IMR-90 (cell line): ENCODE data around the gene PIM3. TPM values are rescaled to one million over a fixed set of nuclear protein-coding genes. Genes with fewer than 3 reads are reported as not detected.
A peak's percentile ranks its signal among the peaks of the same experiment; 100 is the strongest.

Source experiments
- ATAC-seq: fragments of 200-7000 bp; cut with Tn5 transposase; 2 replicates; pipeline ENCODE4 v1.9.1; 2020; ENCODE audit warnings: low read depth, mild to moderate bottlenecking, moderate library complexity
- BruUV-seq: library from RNA; stranded (reverse); fragments of 400-500 nt; replicated peaks from 2 replicates; lab custom pipeline; 2021; lab: Mats Ljungman, UMichigan
- CTCF ChIA-PET: fragments of 300-600 bp; formaldehyde crosslinking; extraction: SDS; loops from one replicate; lab custom pipeline; 2021; ENCODE audit warnings: antibody characterized with exemption; lab: Yijun Ruan, JAX
- POLR2A ChIA-PET: fragments of 300-600 bp; sonication (Branson Sonifier 250); formaldehyde crosslinking; loops from one replicate; lab custom pipeline; 2022; ENCODE audit warnings: antibody characterized with exemption; ENCODE audit not compliant: unreplicated experiment; lab: Charles Lee
- DNase-seq: peaks from one replicate; pipeline ENCODE4 v3.0.0; 2013
- H2AFZ ChIP-seq: replicated peaks from 2 replicates; pipeline ENCODE3; 2013; ENCODE audit warnings: low read length, mild to moderate bottlenecking; ENCODE audit not compliant: poor library complexity
- H2AK5ac ChIP-seq: 2 replicates; pipeline ENCODE4 v1.6.1; 2013; ENCODE audit warnings: low read depth, low read length, inconsistent platforms
- H2AK9ac ChIP-seq: replicated peaks from 2 replicates; pipeline ENCODE3; 2013; ENCODE audit warnings: mild to moderate bottlenecking, low read depth, low read length, moderate library complexity; ENCODE audit not compliant: poor library complexity
- H2BK120ac ChIP-seq: 2 replicates; pipeline ENCODE4 v1.6.1; 2013; ENCODE audit warnings: low read depth, low read length, inconsistent platforms
- H2BK15ac ChIP-seq: 3 replicates; pipeline ENCODE4 v1.6.1; 2013; ENCODE audit warnings: low read depth, low read length, inconsistent platforms
- H2BK20ac ChIP-seq: 2 replicates; pipeline ENCODE4 v1.6.1; 2013; ENCODE audit warnings: low read depth, mild to moderate bottlenecking, inconsistent platforms, low read length, moderate library complexity
- H2BK5ac ChIP-seq: 2 replicates; pipeline ENCODE4 v1.6.1; 2013; ENCODE audit warnings: mild to moderate bottlenecking, low read depth, low read length, inconsistent platforms; ENCODE audit not compliant: poor library complexity, severe bottlenecking
- H3K14ac ChIP-seq: replicated peaks from 2 replicates; pipeline ENCODE4 v1.6.1; 2013; ENCODE audit warnings: low read depth, low read length, inconsistent platforms
- H3K18ac ChIP-seq: 2 replicates; pipeline ENCODE4 v1.6.1; 2013; ENCODE audit warnings: low read depth, low read length, control low read depth
- H3K23ac ChIP-seq: 2 replicates; pipeline ENCODE4 v1.6.1; 2013; ENCODE audit warnings: low read depth, low read length, inconsistent platforms
- H3K27ac ChIP-seq: 2 replicates; pipeline ENCODE4 v1.5.1; 2013; ENCODE audit warnings: mild to moderate bottlenecking, control low read depth, low read length; ENCODE audit not compliant: insufficient read depth
- H3K27me3 ChIP-seq: 2 replicates; pipeline ENCODE4 v1.6.1; 2013; ENCODE audit warnings: low read length; ENCODE audit not compliant: control insufficient read depth, insufficient read depth
- H3K36me3 ChIP-seq: 2 replicates; pipeline ENCODE4 v1.6.1; 2013; ENCODE audit warnings: low read length, mixed read lengths; ENCODE audit not compliant: control insufficient read depth, insufficient read depth
- H3K4ac ChIP-seq: 2 replicates; pipeline ENCODE4 v1.6.1; 2013; ENCODE audit warnings: low read depth, low read length, inconsistent platforms
- H3K4me1 ChIP-seq: 2 replicates; pipeline ENCODE4 v1.6.1; 2013; ENCODE audit warnings: low read length, mixed read lengths; ENCODE audit not compliant: control insufficient read depth, insufficient read depth
- H3K4me2 ChIP-seq: 2 replicates; pipeline ENCODE4 v1.6.1; 2013; ENCODE audit warnings: low read depth, mild to moderate bottlenecking, control low read depth, low read length, moderate library complexity
- H3K4me3 ChIP-seq: 2 replicates; pipeline ENCODE4 v1.5.1; 2013; ENCODE audit warnings: low read depth, mild to moderate bottlenecking, control low read depth, low read length, moderate library complexity; ENCODE audit not compliant: insufficient read depth
- H3K56ac ChIP-seq: 2 replicates; pipeline ENCODE4 v1.6.1; 2013; ENCODE audit warnings: low read length, inconsistent platforms; ENCODE audit not compliant: insufficient read depth; ENCODE audit errors: extremely low read depth
- H3K79me1 ChIP-seq, 2 experiments: 2 replicates each; pipeline ENCODE4 v1.6.1; 2013; ENCODE audit warnings: low read length in 2 of 2, inconsistent platforms in 1 of 2, low read depth in 1 of 2
- H3K9ac ChIP-seq: 2 replicates; pipeline ENCODE4 v1.6.1; 2013; ENCODE audit warnings: low read depth, low read length, control low read depth
- H3K9me1 ChIP-seq: 2 replicates; pipeline ENCODE4 v1.6.1; 2013; ENCODE audit warnings: low read length, inconsistent platforms; ENCODE audit not compliant: insufficient read depth
- H3K9me3 ChIP-seq: 2 replicates; pipeline ENCODE4 v1.6.1; 2013; ENCODE audit warnings: low read length; ENCODE audit not compliant: control insufficient read depth, insufficient read depth
- H4K20me1 ChIP-seq: 2 replicates; pipeline ENCODE4 v1.6.1; 2013; ENCODE audit warnings: low read length, inconsistent platforms; ENCODE audit not compliant: insufficient read depth
- H4K5ac ChIP-seq: 2 replicates; pipeline ENCODE4 v1.6.1; 2013; ENCODE audit warnings: mild to moderate bottlenecking, low read depth, low read length, control low read depth
- H4K8ac ChIP-seq, 2 experiments: 2 replicates each; pipeline ENCODE4 v1.6.1; 2013; ENCODE audit warnings: low read depth in 2 of 2, low read length in 2 of 2, control low read depth in 1 of 2, inconsistent platforms in 1 of 2
- H4K91ac ChIP-seq: 2 replicates; pipeline ENCODE4 v1.6.1; 2013; ENCODE audit warnings: low read depth, low read length, inconsistent platforms; ENCODE audit not compliant: insufficient read depth
- CTCF ChIP-seq: conservative IDR thresholded peaks from 2 replicates; pipeline ENCODE4 v1.5.1; 2012; ENCODE audit warnings: mild to moderate bottlenecking, low read depth, low read length, improper control_type of control experiment
- ELK1 ChIP-seq: fragments of 150-350 bp; IDR thresholded peaks from 2 replicates; pipeline ENCODE4 v1.6.1; 2016; ENCODE audit warnings: low read depth, mild to moderate bottlenecking, low read length, moderate library complexity, borderline replicate concordance
- FOS ChIP-seq: fragments of 150-350 bp; IDR thresholded peaks from 2 replicates; pipeline ENCODE4 v1.6.1; 2016; ENCODE audit warnings: low read depth, low read length
- MAFK ChIP-seq: IDR thresholded peaks from 2 replicates; pipeline ENCODE4 v1.6.1; 2012; ENCODE audit warnings: low read depth, low read length, improper control_type of control experiment
- MAZ ChIP-seq: IDR thresholded peaks from 2 replicates; pipeline ENCODE4 v1.6.1; 2012; ENCODE audit warnings: low read depth, mild to moderate bottlenecking, low read length, improper control_type of control experiment, moderate library complexity, borderline replicate concordance
- RFX5 ChIP-seq: IDR thresholded peaks from 2 replicates; pipeline ENCODE4 v1.8.0; 2012; ENCODE audit warnings: low read depth, mild to moderate bottlenecking, low read length, moderate library complexity
- WGBS, 2 experiments: methylation state at CpG; one replicate each; pipeline versions ENCODE4 v1.1.5 to v1.1.7; 2013; ENCODE audit warnings: missing lambda C conversion rate in 2 of 2; ENCODE audit not compliant: insufficient read length in 1 of 2; ENCODE audit errors: extremely low coverage in 2 of 2; 5-methylcytosine and 5-hydroxymethylcytosine counted together
- dilution Hi-C: fragments of 300-500 bp; cut with HindIII; formaldehyde crosslinking; loops from one replicate; pipeline ENCODE4 v1.14.3; 2018; ENCODE audit warnings: low sequenced_read_pairs; ENCODE audit not compliant: unreplicated experiment
- in situ Hi-C: fragments of 300-500 bp; cut with MboI; formaldehyde crosslinking; loops from 3 replicates; pipeline ENCODE4 v1.14.3; 2019; ENCODE audit warnings: low sequenced_read_pairs, inconsistent platforms, mixed read lengths
- intact Hi-C: fragments of 100-400 bp; cut with micrococcal nuclease; formaldehyde crosslinking; loops from 2 replicates; pipeline ENCODE4 v1.10.0; 2022
- polyA plus RNA-seq, 3 experiments: library from polyadenylated mRNA; depleted of rRNA; stranded (reverse); fragments of >200 nt; gene quantifications; 2 replicates each; pipeline ENCODE4 v1.2.3, GENCODE V29; 2012; ENCODE audit warnings: low replicate concordance in 1 of 3
- total RNA-seq: library from RNA; depleted of rRNA; stranded (reverse); fragments of >200 nt; gene quantifications from 2 replicates; pipeline ENCODE4 v1.2.3, GENCODE V29; 2012

The PIM3 gene
- total and polyA plus RNA-seq, 2 of the 4 experiments (the other 2 are of a cell fraction) = 8.6 to 24.7 TPM

DNA sequence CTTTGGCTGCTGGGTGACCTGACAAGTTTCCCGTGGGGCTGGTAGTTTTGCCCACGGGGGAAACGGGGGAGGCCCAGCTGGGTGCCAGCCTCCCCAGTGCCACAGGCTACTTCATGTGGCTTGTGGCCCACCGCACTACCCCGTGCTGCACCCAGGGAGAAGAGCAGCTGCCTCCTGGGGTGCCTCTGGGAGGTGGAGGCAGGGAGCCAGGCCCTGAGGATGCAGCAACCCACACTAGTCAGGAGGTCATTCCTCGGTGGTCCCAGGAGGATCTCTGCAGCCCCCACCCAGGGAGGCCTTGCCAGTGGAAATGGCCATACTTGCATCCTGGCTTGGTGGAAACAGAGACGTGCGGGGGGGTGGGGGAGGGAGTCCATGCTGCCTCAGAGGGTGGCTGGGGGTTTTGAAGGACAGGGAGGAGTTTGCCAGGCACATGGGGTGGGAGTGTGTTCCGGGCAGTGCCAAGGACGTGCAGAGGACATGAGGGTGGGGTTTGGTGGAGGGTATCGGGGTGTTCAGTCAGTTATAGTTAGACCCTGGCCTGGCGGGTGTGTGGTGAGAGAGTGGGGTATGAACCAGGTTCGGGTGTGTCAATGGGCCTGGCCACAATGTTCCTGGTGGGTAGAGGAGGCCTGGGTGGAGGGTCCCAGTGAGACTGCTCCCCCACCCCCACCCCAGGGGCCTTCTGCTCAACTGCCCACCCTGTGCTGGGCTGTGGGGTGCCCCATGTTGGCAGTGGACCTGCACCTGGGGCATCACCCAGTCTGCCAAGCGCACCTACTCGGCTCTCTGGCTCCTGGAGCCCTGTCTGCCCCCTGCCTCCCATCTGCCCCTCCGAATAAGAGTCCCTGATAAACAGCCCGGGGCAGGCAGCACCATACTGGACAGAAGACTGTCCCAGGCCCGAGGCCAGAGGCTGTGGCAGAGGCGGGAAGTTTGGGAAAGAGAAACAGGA is 3.8 kb downstream of the PIM3 start (continued):
- TF ChIP-seq FOS (no peak), MAFK (no peak)

GRCh38 chr22:49965091-49966040 is 4.8 kb downstream of the PIM3 start:
- intact Hi-C loops = no loop called here

More at GRCh38 chr22:49965091-49966040, 4.8 kb downstream of the PIM3 start:
- Histone ChIP-seq H3K4me3 (no peak overlapping the region), H3K4ac (no peak overlapping the region), H2AK9ac (peak overlapping the region; percentile 68), H2BK15ac (no peak overlapping the region), H2BK20ac (no peak overlapping the region), H3K4me2 (no peak overlapping the region), H3K9ac (no peak overlapping the region), H2BK5ac (no peak overlapping the region), H3K4me1 (peaks cover 37% of the 10 kb centered on the region), H3K9me1 (peaks cover 3% of the 10 kb centered on the region; the same call in 1 of the 2 replicates), H3K27ac (no peak overlapping the region), H4K5ac (no peak overlapping the region), H3K14ac (no peak overlapping the region), H3K9me3 (no peaks in the 10 kb centered on the region), H3K56ac (no peak overlapping the region), H4K20me1 (peaks cover 37% of the 10 kb centered on the region), H3K27me3 (no peaks in the 10 kb centered on the region), H4K91ac (no peak overlapping the region), H2AK5ac (no peak overlapping the region), H3K18ac (no peak overlapping the region), H3K36me3 (peaks cover 30% of the 10 kb centered on the region), H2AFZ (no peak overlapping the region), H4K8ac (no peak overlapping the region), H3K23ac (no peak overlapping the region), H2BK120ac (no peak overlapping the region), H3K79me1 (peaks cover 12 to 48% of the 10 kb centered on the region in 2 experiments)
- dilution Hi-C loops (no loop called here), in situ Hi-C loops (no loop called here)
- WGBS, 2 experiments = 87% methylated on average over 6 of the region's 22 CpGs; no CpG with 5 or more reads in 1 of the 2 experiments
- ChIA-PET CTCF (interaction anchor here (0.5 kb wide), 1 partner anchor 48 kb away, joined by 3 read pairs; no protein-coding TSS in a partner anchor), POLR2A (no interaction called here)
- DNase-seq (no peak), ATAC-seq (no peak)
- TF ChIP-seq ELK1 (no peak), CTCF (no peak), RFX5 (no peak), MAZ (no peak), MAFK (no peak)
- BruUV-seq = no TSS peak
